Left ventricle myocardium inferior (tissue), 1 donor: ENCODE results near the gene SYTL5. TPM values are rescaled to one million over a fixed set of nuclear protein-coding genes. Genes with fewer than 3 reads are reported as not detected.

Source experiments
- DNase-seq: peaks from one replicate; pipeline ENCODE4 v3.0.0-alpha.2; 2020
- H3K27ac ChIP-seq: fragments of 200-600 bp; replicated peaks from 2 replicates; pipeline ENCODE4 v1.8.0; 2021
- H3K27me3 ChIP-seq: fragments of 200-600 bp; 2 replicates; pipeline ENCODE4 v1.8.0; 2021; ENCODE audit warnings: low read depth
- H3K36me3 ChIP-seq: fragments of 200-600 bp; 2 replicates; pipeline ENCODE4 v1.8.0; 2021
- H3K4me1 ChIP-seq: fragments of 200-600 bp; 2 replicates; pipeline ENCODE4 v1.8.0; 2021
- H3K4me3 ChIP-seq: fragments of 200-600 bp; 2 replicates; pipeline ENCODE4 v1.8.0; 2021; ENCODE audit warnings: mild to moderate bottlenecking, moderate library complexity
- H3K9me3 ChIP-seq: fragments of 200-600 bp; replicated peaks from 2 replicates; pipeline ENCODE4 v1.8.0; 2021
- intact Hi-C: fragments of 100-400 bp; cut with micrococcal nuclease; formaldehyde crosslinking; loops from one replicate; pipeline ENCODE4 v1.11.0; 2022
- total RNA-seq: library from RNA; stranded (reverse); fragmentation: NEBNext Ultra II Directional; extraction: Animal tissue kit (Norgen Biotek cat#: 25700); gene quantifications from one replicate; pipeline ENCODE4 v1.2.1, GENCODE V29; 2021
- TF ChIP-seq, protein P1 (sequence below): fragments of 200-600 bp; IDR thresholded peaks from 2 replicates; pipeline ENCODE4 v1.8.0; 2021; ENCODE audit warnings: antibody characterized with exemption, mild to moderate bottlenecking, borderline replicate concordance
- donor health status: DM: no; HTN: yes; CAD: no; lungs with severe emphysema.

The SYTL5 gene
- total RNA-seq, 1 donor from 2014 or later, result 0.41 TPM

DNA sequence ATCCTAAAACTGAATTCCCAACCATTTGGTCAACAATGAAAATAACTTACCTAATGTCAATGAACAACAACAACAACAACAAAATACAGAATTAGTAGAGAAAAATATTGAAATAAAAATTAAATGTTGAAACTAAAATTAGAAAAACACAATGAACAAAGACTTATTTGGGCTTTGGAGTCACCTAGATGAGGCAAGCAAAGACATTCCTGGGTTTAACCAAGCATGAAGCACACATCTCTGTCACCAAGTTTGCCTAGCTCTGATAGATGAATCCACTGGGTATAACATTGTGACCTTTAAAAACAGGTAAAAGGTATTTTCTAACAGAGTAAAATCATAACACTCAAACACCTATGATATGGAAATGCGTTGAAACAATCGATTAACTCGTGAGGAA, 13.2 kb upstream of the SYTL5 start:
- Histone ChIP-seq H3K9me3 (no peaks in the 10 kb centered on the region), H3K36me3 (no peaks in the 10 kb centered on the region), H3K4me3 (no peak overlapping the region), H3K4me1 (no peaks in the 10 kb centered on the region), H3K27ac (no peak overlapping the region), H3K27me3 (no peaks in the 10 kb centered on the region)
- no peak for DNase-seq
- TF ChIP-seq, protein P1, sequence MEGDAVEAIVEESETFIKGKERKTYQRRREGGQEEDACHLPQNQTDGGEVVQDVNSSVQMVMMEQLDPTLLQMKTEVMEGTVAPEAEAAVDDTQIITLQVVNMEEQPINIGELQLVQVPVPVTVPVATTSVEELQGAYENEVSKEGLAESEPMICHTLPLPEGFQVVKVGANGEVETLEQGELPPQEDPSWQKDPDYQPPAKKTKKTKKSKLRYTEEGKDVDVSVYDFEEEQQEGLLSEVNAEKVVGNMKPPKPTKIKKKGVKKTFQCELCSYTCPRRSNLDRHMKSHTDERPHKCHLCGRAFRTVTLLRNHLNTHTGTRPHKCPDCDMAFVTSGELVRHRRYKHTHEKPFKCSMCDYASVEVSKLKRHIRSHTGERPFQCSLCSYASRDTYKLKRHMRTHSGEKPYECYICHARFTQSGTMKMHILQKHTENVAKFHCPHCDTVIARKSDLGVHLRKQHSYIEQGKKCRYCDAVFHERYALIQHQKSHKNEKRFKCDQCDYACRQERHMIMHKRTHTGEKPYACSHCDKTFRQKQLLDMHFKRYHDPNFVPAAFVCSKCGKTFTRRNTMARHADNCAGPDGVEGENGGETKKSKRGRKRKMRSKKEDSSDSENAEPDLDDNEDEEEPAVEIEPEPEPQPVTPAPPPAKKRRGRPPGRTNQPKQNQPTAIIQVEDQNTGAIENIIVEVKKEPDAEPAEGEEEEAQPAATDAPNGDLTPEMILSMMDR, result no peak
- intact Hi-C loops, result no loop called here

DNA sequence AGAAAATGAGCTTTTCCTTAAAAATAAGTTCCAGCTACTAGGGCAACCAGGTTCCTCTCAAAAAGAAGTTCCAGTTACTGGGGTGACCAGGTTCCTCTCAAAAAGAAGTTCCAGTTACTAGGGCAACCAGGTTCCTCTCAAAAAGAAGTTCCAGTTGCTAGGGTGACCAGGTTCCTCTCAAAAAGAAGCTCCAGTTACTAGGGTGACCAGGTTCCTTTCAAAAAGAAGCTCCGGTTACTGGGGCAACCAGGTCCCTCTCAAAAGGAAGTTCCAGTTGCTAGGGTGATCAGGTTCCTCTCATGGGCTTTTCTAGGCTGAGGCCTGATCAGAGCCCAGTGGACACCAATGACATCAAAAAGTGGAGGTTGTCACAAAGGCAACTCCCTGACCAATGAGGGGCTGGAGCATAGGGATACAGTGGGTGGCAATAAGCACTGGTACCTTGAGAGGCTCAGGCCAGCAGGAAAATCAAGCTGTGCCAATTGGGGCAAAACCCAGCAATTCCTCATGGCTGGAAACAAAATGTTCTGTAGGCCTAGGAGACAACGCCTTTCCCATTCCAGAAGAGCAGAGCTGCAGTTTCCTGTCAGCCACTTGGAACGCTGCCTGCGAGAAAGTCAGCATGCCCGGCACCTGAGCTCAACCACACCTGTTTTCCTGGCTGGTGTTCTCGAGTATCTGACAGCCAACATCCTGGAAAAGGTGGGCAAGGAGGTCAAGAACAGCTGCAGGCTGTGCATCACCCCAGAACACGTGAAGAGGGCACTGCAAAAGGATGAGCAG, 12.3 kb upstream of the SYTL5 start:
- H3K27ac ChIP-seq, result no peak overlapping the region
- intact Hi-C loops, result no loop called here
- no peak for DNase-seq
- no peaks in the 10 kb centered on the region for H3K27me3 ChIP-seq
- TF ChIP-seq, protein P1, result no peak
- H3K4me1 ChIP-seq, result no peaks in the 10 kb centered on the region
- no peaks in the 10 kb centered on the region for H3K9me3 ChIP-seq
- no peaks in the 10 kb centered on the region for H3K36me3 ChIP-seq
- H3K4me3 ChIP-seq, result no peak overlapping the region

DNA sequence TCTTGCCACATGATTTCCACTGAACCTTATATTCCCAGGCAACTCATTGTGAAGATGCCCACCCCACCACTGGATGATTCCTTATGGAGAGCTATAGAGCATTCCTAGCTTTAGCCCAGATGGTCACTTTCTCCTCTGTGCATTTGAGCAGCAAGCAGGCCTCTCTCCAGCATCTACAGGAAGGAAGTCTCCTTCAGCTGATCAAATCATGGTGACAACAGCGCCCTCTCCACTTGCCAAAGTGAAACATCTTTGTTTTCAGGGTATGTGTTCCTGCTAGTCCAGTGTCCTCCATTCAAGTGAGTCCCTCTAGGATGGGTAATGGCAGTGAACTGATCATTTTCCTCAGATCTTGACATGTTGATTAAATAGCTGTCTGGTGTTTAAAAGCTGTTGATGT, 10.9 kb upstream of the SYTL5 start:
- Histone ChIP-seq H3K27ac (no peak overlapping the region), H3K36me3 (no peaks in the 10 kb centered on the region), H3K4me3 (no peak overlapping the region), H3K4me1 (no peaks in the 10 kb centered on the region), H3K9me3 (no peaks in the 10 kb centered on the region), H3K27me3 (no peaks in the 10 kb centered on the region)
- intact Hi-C loops, result no loop called here
- TF ChIP-seq, protein P1, result no peak
- DNase-seq, result no peak

DNA sequence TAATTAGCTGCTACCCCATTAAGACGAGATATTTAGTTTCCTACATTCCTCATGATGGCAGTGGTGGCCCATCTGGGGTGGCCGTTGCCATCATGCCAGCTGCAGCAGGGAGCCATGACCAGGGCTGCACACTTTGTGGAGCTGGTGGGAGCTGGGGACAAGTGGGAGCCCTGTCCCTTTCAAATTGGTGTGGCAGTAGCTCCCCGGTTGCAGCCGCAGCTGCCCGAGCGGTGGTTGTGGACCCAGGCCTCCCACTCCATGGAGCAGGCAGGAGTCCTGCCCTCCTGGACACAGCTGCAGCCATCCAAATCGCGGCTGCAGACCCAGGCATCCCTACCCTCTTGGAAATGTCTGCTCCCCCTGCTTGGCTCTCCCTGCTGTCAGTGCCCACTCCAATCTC, 9.3 kb upstream of the SYTL5 start:
- Histone ChIP-seq H3K4me3 (no peak overlapping the region), H3K9me3 (no peaks in the 10 kb centered on the region), H3K27ac (no peak overlapping the region), H3K27me3 (no peaks in the 10 kb centered on the region), H3K4me1 (no peaks in the 10 kb centered on the region), H3K36me3 (no peaks in the 10 kb centered on the region)
- TF ChIP-seq, protein P1, result no peak
- DNase-seq, result no peak
- intact Hi-C loops, result no loop called here

DNA sequence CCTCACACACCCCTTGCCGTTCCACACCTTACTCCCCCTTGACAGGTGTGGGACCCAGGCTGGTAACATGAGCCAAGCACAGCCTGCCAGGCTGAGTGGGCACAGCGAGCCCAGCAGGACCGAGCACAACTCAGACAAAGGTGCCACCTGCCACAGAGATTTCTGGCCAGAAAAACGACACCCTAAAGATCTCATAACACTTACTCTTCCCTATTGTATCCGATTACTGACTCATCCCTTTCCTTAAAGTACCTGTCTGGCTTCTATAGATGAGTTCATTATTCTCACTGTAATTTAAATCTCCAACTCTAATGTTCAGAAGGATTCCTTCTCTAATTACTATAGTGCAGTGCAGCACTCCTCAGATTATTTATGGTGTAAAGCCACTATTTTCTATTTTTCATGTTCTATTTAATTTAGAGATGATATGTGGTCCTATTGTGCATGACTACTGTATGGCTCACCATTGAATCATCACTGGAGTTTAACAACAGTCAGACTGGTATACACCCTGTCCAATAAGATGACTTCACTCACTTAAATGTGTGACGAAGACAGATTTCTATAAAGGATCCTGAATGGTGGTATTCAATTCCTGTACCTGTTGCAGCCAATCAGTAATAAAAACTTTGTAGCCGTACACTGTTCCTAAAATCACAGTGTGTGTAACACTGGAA, 7.6 kb upstream of the SYTL5 start:
- no peak for DNase-seq
- Histone ChIP-seq H3K9me3 (no peaks in the 10 kb centered on the region), H3K4me3 (no peak overlapping the region), H3K27ac (no peak overlapping the region), H3K4me1 (no peaks in the 10 kb centered on the region), H3K36me3 (no peaks in the 10 kb centered on the region), H3K27me3 (no peaks in the 10 kb centered on the region)
- intact Hi-C loops, result no loop called here
- TF ChIP-seq, protein P1, result no peak
